Calu3 (cell line): ENCODE measurements around the gene PDRG1. TPM values are rescaled to one million over a fixed set of nuclear protein-coding genes. Genes with fewer than 3 reads are reported as not detected.

ENCODE experiments used
- BruUV-seq: library from RNA; stranded (reverse); fragments of 400-500 nt; replicated peaks from 2 replicates; lab custom pipeline; 2021; lab: Mats Ljungman, UMichigan
- CTCF ChIA-PET: fragments of 300-600 bp; sonication (Branson Sonifier 250); formaldehyde crosslinking; loops from one replicate; lab custom pipeline; 2022; ENCODE audit warnings: antibody characterized with exemption; lab: Charles Lee
- DNase-seq: peaks from one replicate; pipeline ENCODE4 v3.0.0; 2022
- H3K27ac Mint-ChIP-seq: one replicate; pipeline ENCODE4 v1.8.0; 2022; ENCODE audit warnings: mixed read lengths; ENCODE audit not compliant: unreplicated experiment
- H3K27me3 Mint-ChIP-seq: one replicate; pipeline ENCODE4 v1.8.0; 2022; ENCODE audit warnings: mixed read lengths; ENCODE audit not compliant: unreplicated experiment
- H3K36me3 Mint-ChIP-seq: one replicate; pipeline ENCODE4 v1.8.0; 2022; ENCODE audit warnings: mild to moderate bottlenecking, moderate library complexity, mixed read lengths; ENCODE audit not compliant: insufficient read depth, unreplicated experiment
- H3K4me1 Mint-ChIP-seq: one replicate; pipeline ENCODE4 v1.8.0; 2022; ENCODE audit warnings: mild to moderate bottlenecking, low read depth, mixed read lengths; ENCODE audit not compliant: unreplicated experiment
- H3K4me3 Mint-ChIP-seq: one replicate; pipeline ENCODE4 v1.8.0; 2022; ENCODE audit warnings: mild to moderate bottlenecking, low read depth, moderate library complexity, mixed read lengths; ENCODE audit not compliant: unreplicated experiment
- H3K9me3 Mint-ChIP-seq: one replicate; pipeline ENCODE4 v1.8.0; 2022; ENCODE audit warnings: low read depth, mixed read lengths; ENCODE audit not compliant: unreplicated experiment
- CTCF ChIP-seq: fragments of 200-600 bp; IDR thresholded peaks from one replicate; pipeline ENCODE4 v1.8.0; 2022; ENCODE audit warnings: antibody characterized with exemption; ENCODE audit not compliant: unreplicated experiment
- intact Hi-C: fragments of 100-400 bp; cut with micrococcal nuclease; formaldehyde crosslinking; loops from one replicate; pipeline ENCODE4 v1.10.0; 2022; ENCODE audit not compliant: unreplicated experiment
- total RNA-seq: library from RNA; stranded (reverse); gene quantifications from 2 replicates; pipeline ENCODE4 v1.2.3, GENCODE V29; 2022

The PDRG1 gene
- total RNA-seq, 1 experiment from 2014 or later = 24.5 TPM

GRCh38 chr20:31987744-31988143, 35.9 kb upstream of the PDRG1 start:
- intact Hi-C loops = no loop called here
- DNase-seq = no peak
- no peak for TF ChIP-seq CTCF
- H3K27me3 Mint-ChIP-seq = peaks cover 19% of the 10 kb centered on the region
- no peaks in the 10 kb centered on the region for H3K9me3 Mint-ChIP-seq
- H3K4me3 Mint-ChIP-seq = no peak overlapping the region
- H3K4me1 Mint-ChIP-seq = no peaks in the 10 kb centered on the region
- BruUV-seq = no TSS peak
- H3K36me3 Mint-ChIP-seq = no peaks in the 10 kb centered on the region
- H3K27ac Mint-ChIP-seq = no peak overlapping the region
- CTCF ChIA-PET = interaction anchor here (1.2 to 1.7 kb wide), 2 partner anchors 15 to 30 kb away, joined by 3 to 6 read pairs; no protein-coding TSS in a partner anchor

GRCh38 chr20:31984981-31985471, 33.2 kb upstream of the PDRG1 start:
- TF ChIP-seq CTCF = no peak
- no TSS peak for BruUV-seq
- H3K9me3 Mint-ChIP-seq = no peaks in the 10 kb centered on the region
- CTCF ChIA-PET = interaction anchor here (0.6 kb wide), 1 partner anchor 29 kb away, joined by 3 read pairs; no protein-coding TSS in a partner anchor
- no peaks in the 10 kb centered on the region for H3K27me3 Mint-ChIP-seq
- DNase-seq = no peak
- intact Hi-C loops = no loop called here
- H3K27ac Mint-ChIP-seq = no peak overlapping the region
- no peaks in the 10 kb centered on the region for H3K36me3 Mint-ChIP-seq
- no peak overlapping the region for H3K4me3 Mint-ChIP-seq
- no peaks in the 10 kb centered on the region for H3K4me1 Mint-ChIP-seq

GRCh38 chr20:31981784-31982183, 29.9 kb upstream of the PDRG1 start:
- no peak for TF ChIP-seq CTCF
- BruUV-seq = no TSS peak
- no peak overlapping the region for H3K27ac Mint-ChIP-seq
- CTCF ChIA-PET = interaction anchor here (0.8 kb wide), 1 partner anchor 36 kb away, joined by 3 read pairs; no protein-coding TSS in a partner anchor
- no peak overlapping the region for H3K4me3 Mint-ChIP-seq
- DNase-seq = no peak
- no peaks in the 10 kb centered on the region for H3K9me3 Mint-ChIP-seq
- H3K4me1 Mint-ChIP-seq = no peaks in the 10 kb centered on the region
- peaks cover 14% of the 10 kb centered on the region for H3K27me3 Mint-ChIP-seq
- no peaks in the 10 kb centered on the region for H3K36me3 Mint-ChIP-seq
- intact Hi-C loops = no loop called here

- intact Hi-C loops = no loop called here
- DNase-seq = no peak
- H3K9me3 Mint-ChIP-seq = no peaks in the 10 kb centered on the region
- H3K27me3 Mint-ChIP-seq = peaks cover 32% of the 10 kb centered on the region
- H3K36me3 Mint-ChIP-seq = no peaks in the 10 kb centered on the region
- no peak overlapping the region for H3K4me3 Mint-ChIP-seq
- no TSS peak for BruUV-seq
- H3K4me1 Mint-ChIP-seq = no peaks in the 10 kb centered on the region
- CTCF ChIA-PET = interaction anchor here (0.6 to 1.0 kb wide), 3 partner anchors 10 to 127 kb away, joined by 3 to 8 read pairs (median 5); no protein-coding TSS in a partner anchor
- no peak overlapping the region for H3K27ac Mint-ChIP-seq
- no peak for TF ChIP-seq CTCF
Observed at GRCh38 chr20:31979713-31980426, 28.0 kb upstream of the PDRG1 start.
